Right cardiac atrium (tissue), 5 donors: ENCODE data around the gene TMEM179. TPM values are rescaled to one million over a fixed set of nuclear protein-coding genes. Genes with fewer than 3 reads are reported as not detected.

Experiments used
- ATAC-seq, 2 donors: fragments of 200-7000 bp; cut with Tn5 transposase; one replicate each; pipeline versions ENCODE4 v1.8.0 to v1.9.1; 2020; ENCODE audit warnings: moderate library complexity in 2 of 2, mild to moderate bottlenecking in 1 of 2
- DNase-seq, 3 donors: peaks; one replicate each; pipeline ENCODE4 v3.0.0-alpha.2; 2020
- H3K27ac ChIP-seq: one replicate; pipeline ENCODE4 v1.5.1; 2013; ENCODE audit warnings: mild to moderate bottlenecking, low read length, control low read depth, moderate library complexity
- H3K27me3 ChIP-seq: one replicate; pipeline ENCODE4 v1.6.1; 2013; ENCODE audit not compliant: control insufficient read depth, insufficient read depth
- H3K4me1 ChIP-seq: one replicate; pipeline ENCODE4 v1.6.1; 2013; ENCODE audit warnings: low read length; ENCODE audit not compliant: control insufficient read depth, insufficient read depth
- H3K4me3 ChIP-seq: one replicate; pipeline ENCODE4 v1.5.1; 2013; ENCODE audit warnings: low read length, control low read depth
- H3K9me3 ChIP-seq: one replicate; pipeline ENCODE4 v1.6.1; 2013; ENCODE audit warnings: low read length; ENCODE audit not compliant: control insufficient read depth
- WGBS: extraction: QIAGEN DNeasy Blood & Tissue Kit; methylation state at CpG from one replicate; pipeline ENCODE4 v1.1.7; 2013; 5-methylcytosine and 5-hydroxymethylcytosine counted together
- intact Hi-C, 4 donors: fragments of 100-400 bp; cut with DNase I; formaldehyde crosslinking; loops; one replicate each; pipeline versions ENCODE4 v1.11.0 to v1.14.0; 2022 to 2023
- polyA plus RNA-seq: library from polyadenylated mRNA; stranded (reverse); fragments of 200-250 nt; gene quantifications from one replicate; pipeline ENCODE4 v1.2.3, GENCODE V29; 2013
- total RNA-seq, 4 donors: library from RNA; stranded (reverse); fragmentation: NEBNext Ultra II Directional; extraction: Animal tissue kit (Norgen Biotek cat#: 25700); gene quantifications; one replicate each; pipeline ENCODE4 v1.2.1, GENCODE V29; 2021
- donor health status: healthy with polysubstance abuse.
- donor health status: DM: no; HTN: yes; CAD: no.
- donor health status: DM: no; HTN: no; CAD: no.
- donor health status: DM: no; HTN: yes; CAD: no; lungs with severe emphysema.
- donor health status: DM: yes; HTN: yes; CAD: no.

Gene TMEM179
- total and polyA plus RNA-seq, 5 donors = 0.57 to 2.2 (median 1.2) TPM

DNA sequence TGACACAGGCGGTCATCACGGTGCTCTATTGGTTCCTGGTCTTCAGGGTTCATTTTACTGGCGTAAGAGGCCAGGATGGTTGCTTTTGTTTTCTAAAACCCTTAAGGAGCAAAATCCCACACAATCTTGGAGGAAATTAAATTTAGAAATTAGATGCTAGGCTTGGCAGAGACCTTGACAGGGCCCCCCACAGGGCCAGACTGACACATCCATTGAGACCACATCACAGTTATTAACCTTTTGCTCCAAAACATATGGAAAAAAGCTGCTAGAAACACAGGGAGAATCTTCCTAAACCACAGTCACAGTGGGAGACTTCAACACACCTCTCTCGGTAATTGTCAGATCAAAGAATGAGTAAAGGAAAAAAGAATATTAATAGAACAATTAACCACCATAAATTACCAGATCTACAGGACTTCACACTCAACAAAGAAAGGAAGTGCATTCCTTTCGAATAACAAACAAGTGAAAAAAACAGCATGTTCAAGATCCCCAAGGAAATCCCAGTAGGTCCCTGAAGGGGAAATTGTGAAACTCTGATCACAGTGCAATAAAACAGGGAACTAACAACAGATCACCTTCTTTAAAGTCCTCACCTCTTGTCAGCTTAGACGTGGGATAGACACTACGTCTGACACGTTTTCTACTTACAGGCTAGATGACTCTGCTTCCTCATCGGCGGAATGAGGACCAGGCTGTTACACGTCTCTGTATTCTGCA, 40.2 kb upstream of the TMEM179 start:
- intact Hi-C loops = loop anchor here in 1 of 4 donors (10.0 kb wide), 1 partner anchor 510 kb away; the partner anchor contains the start of gene KIF26A
- Histone ChIP-seq H3K4me1 (no peaks in the 10 kb centered on the region), H3K27me3 (no peaks in the 10 kb centered on the region), H3K9me3 (no peaks in the 10 kb centered on the region), H3K4me3 (no peak overlapping the region), H3K27ac (no peak overlapping the region)
- DNase-seq = no peak
- no peak for ATAC-seq
- WGBS = 64% methylated on average over 11 of the region's 11 CpGs

DNA sequence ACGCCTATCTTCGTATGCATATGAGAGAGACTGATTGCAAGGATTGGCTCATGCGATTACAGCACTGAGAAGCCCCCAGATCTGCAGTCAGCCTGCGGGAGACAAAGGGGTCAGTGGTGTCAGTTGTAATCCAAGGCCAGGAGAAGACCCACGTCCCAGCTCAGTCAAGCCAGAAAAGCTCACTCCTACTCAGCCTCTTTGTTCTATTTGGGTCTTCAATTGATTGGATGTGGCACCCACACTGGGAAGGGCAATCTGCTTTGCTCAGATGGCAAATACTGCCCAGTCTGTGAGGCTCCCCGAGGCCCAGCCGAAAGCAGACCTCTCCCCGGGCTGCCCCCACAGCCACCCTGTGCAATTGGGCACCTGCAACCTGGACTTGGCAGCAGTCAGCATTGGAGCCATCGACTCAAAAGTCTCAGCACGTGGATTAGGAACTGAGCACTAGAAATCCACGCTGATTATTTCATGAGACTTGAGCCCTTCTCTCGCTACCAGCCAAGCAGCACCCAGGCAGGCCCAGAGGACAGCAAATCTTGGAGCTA, 39.6 kb upstream of the TMEM179 start:
- intact Hi-C loops = loop anchor here in 1 of 4 donors (10.0 kb wide), 1 partner anchor 509 kb away; the partner anchor contains the start of gene KIF26A
- no peak overlapping the region for H3K27ac ChIP-seq
- DNase-seq (no peak), ATAC-seq (no peak)
- no peaks in the 10 kb centered on the region for H3K4me1 ChIP-seq
- H3K4me3 ChIP-seq = no peak overlapping the region
- no peaks in the 10 kb centered on the region for H3K27me3 ChIP-seq
- H3K9me3 ChIP-seq = no peaks in the 10 kb centered on the region
- WGBS = 80% methylated on average over 12 of the region's 12 CpGs

DNA sequence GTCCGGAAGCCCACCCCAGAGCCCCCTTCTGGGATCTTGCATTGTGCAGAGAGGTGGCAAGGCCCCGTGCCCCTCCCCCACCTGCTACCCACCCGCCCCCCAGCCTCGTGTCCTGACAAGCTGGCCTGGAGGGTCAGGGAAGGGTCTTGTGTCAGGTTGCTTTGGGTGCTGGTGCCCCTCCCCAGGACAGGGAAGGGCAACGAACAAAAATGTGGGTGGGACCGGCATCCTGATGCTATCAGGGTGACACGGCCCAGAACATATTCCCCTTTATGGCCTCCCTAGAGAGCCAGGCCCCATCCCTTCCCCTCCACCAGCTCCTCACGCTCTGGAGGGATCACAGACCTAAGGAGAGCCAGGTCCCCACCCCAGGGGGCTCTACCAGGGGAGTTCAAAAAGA, 38.7 kb upstream of the TMEM179 start:
- Histone ChIP-seq H3K27ac (no peak overlapping the region), H3K27me3 (no peaks in the 10 kb centered on the region), H3K4me3 (no peak overlapping the region), H3K9me3 (no peaks in the 10 kb centered on the region), H3K4me1 (no peaks in the 10 kb centered on the region)
- intact Hi-C loops = loop anchor here in 1 of 4 donors (10.0 kb wide), 1 partner anchor 509 kb away; the partner anchor contains the start of gene KIF26A
- 62% methylated on average over 8 of the region's 8 CpGs for WGBS
- ATAC-seq (no peak), DNase-seq (no peak)

DNA sequence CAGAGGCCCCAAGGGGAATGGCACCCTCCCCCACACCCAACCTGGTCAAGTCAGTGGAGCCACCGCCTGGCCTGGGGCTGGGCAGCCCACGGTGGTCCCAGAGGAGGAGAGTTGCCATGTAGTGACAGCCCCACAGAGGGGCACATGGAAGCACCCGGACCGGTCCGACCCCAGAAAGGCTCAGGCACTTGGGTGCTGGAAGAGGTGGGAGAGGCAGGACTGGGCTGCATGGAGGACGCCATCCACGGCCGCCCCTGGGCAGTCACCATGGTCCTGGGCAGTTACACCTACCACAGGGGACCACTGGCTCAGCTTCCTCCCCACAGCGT, 37.9 kb upstream of the TMEM179 start:
- 91% methylated on average over 9 of the region's 9 CpGs for WGBS
- Histone ChIP-seq H3K27ac (no peak overlapping the region), H3K27me3 (no peaks in the 10 kb centered on the region), H3K9me3 (no peaks in the 10 kb centered on the region), H3K4me1 (no peaks in the 10 kb centered on the region), H3K4me3 (no peak overlapping the region)
- no peak for ATAC-seq
- intact Hi-C loops = loop anchor here in 1 of 4 donors (10.0 kb wide), 1 partner anchor 508 kb away; the partner anchor contains the start of gene KIF26A
- no peak for DNase-seq

DNA sequence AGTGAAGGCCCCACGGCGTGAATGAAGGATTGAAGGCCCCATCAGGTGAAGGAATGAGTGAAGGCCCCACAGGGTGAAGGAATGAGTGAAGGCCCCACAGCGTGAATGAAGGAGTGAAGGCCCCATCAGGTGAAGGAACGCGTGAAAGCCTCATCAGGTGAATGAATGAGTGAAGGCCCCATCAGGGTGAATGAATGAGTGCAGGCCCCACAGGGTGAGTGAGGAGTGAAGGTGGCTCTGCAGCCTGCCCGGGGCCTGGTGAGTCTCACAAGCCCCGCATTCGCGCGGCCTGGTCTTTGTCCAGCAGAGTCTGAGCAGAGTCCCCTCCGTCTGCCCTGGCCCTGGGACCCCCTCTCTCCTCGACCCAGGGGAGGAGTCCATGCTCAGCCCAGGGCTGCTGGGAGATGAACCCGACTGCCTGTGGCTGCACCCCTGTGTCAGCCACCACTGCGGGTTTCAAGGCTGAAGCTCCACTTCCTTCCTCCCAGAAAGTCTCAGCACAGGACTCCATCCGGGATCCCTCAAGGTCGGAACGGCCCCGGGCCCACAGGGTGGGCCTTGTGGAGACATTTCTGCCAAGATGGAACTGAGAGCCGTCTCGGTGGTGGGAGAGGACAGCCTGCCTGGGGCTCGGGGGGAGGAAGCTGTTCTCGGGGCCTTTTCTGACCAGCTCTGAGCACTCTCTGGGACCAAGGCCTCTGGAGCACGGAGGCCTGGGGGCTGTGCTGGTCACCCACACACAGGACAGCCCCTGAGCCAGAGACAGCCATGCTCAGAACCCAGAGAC, 37.4 kb upstream of the TMEM179 start:
- Histone ChIP-seq H3K9me3 (no peaks in the 10 kb centered on the region), H3K27ac (no peak overlapping the region), H3K27me3 (no peaks in the 10 kb centered on the region), H3K4me3 (no peak overlapping the region), H3K4me1 (no peaks in the 10 kb centered on the region)
- no peak for ATAC-seq
- intact Hi-C loops = loop anchor here in 2 of 4 donors (2.0 to 10.0 kb wide), 2 partner anchors 505 to 507 kb away; partner anchors contain the start of gene KIF26A (in 1 of the 2)
- no peak for DNase-seq
- WGBS = 72% methylated on average over 23 of the region's 23 CpGs

DNA sequence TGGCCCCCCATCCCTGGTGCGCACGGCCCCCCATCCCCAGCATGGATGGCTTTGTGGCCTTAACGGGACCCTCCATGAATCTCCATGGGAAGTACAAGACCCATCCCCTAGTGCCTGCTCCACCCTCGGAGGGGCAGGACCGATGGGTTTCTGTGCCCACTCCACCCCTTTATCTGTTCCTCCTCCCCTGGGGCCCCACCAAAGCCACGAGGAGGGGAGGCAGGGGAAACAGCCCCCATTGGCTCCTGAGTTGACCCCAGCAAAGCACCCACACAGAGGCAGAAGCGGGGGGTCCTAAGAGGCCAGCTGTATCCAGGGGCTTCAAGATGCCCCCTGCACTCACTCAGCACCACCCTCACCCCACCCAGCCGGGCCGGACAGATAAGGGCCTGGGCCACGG, 36.1 kb upstream of the TMEM179 start:
- Histone ChIP-seq H3K4me1 (no peaks in the 10 kb centered on the region), H3K4me3 (no peak overlapping the region), H3K27me3 (no peaks in the 10 kb centered on the region), H3K27ac (no peak overlapping the region), H3K9me3 (no peaks in the 10 kb centered on the region)
- intact Hi-C loops = loop anchor here in 2 of 4 donors (2.0 to 10.0 kb wide), 2 partner anchors 504 to 506 kb away; partner anchors contain the start of gene KIF26A (in 1 of the 2)
- DNase-seq = no peak
- ATAC-seq = peak; percentile 3 to 5
- WGBS = 78% methylated on average over 10 of the region's 10 CpGs

DNA sequence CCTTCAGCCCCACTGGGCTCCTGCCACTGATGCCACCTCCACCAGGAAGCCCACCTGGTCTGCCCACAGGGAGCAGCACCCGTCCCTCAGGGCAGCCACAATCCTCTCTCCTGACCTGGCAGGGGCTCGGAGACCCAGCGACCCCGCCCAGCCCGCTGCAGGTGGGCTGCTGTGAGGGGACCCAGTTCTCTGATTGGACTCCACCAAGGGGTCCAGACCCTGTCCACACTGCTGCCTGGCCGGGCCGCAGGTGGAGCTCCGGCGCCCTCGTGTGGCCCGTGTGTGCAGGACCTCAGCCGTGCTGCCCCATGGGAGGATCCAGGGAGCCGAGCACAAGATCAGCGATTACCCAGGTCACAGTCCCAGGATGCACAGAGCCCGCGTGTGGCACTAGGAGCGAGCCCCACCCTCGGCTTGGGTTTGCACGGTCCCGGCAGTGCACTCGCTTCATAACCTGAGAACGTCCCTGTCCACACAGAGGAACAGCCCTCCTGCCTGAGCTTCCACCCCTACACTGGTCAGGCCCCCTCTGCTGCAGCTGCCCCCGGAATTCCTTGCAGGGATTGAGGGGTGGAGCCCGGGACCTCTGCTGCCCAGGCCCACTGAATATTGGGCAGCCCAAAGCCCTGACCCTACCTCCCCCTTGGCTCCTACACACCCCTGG, 35.4 kb upstream of the TMEM179 start:
- Histone ChIP-seq H3K4me1 (no peaks in the 10 kb centered on the region), H3K4me3 (no peak overlapping the region), H3K9me3 (no peaks in the 10 kb centered on the region), H3K27ac (no peak overlapping the region), H3K27me3 (no peaks in the 10 kb centered on the region)
- DNase-seq = peak in 2 of 3 donors; percentile 84 to 85
- peak; percentile 88 for ATAC-seq
- WGBS = 7% methylated on average over 24 of the region's 24 CpGs
- intact Hi-C loops = loop anchor here (2.0 to 10.0 kb wide), 4 partner anchors 503 to 555 kb away; partner anchors contain the start of genes KIF26A (in 3 of the 4) and ASPG (in 1 of the 4)

DNA sequence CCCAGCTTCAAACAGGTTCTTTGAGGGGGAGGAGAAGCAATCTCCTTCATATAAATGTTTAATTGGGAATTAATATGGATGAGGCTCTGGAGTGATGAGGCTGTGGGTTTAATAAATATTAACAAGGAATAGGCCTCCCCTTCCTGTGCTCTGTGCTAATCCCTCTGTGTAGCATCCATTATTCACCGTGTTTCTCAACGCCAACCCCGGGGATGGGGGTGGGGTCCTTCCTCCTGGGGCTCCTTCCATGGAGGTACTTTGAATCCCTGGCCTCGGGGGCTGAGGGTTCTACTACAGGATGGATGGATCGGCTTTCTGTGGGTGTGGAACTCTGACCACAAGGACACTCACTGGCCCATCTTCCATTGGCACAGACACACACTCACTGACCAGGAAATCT, 34.9 kb upstream of the TMEM179 start:
- intact Hi-C loops = loop anchor here in 2 of 4 donors (5.0 to 10.0 kb wide), 3 partner anchors 502 to 555 kb away; partner anchors contain the start of genes KIF26A (in 2 of the 2) and ASPG (in 1 of the 2)
- Histone ChIP-seq H3K9me3 (no peaks in the 10 kb centered on the region), H3K4me1 (no peaks in the 10 kb centered on the region), H3K27me3 (no peaks in the 10 kb centered on the region), H3K4me3 (no peak overlapping the region), H3K27ac (no peak overlapping the region)
- DNase-seq = no peak
- ATAC-seq = no peak
- WGBS = 57% methylated on average over 5 of the region's 5 CpGs

DNA sequence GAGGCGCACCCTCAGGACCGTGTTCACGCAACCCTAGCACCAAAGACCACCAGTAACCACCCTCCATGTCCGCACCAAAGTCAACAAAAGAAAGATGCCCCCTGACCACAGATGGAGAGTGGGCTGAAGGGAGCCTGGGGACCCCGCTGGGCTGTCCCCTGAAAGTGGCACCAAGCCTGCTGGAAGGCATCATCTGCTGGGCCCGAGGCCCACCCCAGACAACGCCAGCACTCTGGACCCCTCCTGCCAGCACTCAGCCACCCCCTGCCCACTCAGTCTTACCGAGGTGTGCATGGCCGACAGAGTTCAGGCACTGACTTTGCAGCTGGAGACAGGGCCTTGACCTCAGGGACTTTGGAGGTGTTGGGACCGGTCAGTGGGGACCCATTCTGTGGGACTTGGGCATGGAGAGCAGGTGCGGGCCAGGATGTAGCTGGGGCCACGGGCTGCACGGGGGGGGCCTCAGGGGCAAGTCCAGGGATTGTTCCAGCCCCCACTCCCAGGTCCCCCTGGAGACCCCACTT, 34.4 kb upstream of the TMEM179 start:
- no peaks in the 10 kb centered on the region for H3K4me1 ChIP-seq
- H3K27me3 ChIP-seq = no peaks in the 10 kb centered on the region
- H3K27ac ChIP-seq = no peak overlapping the region
- WGBS = 79% methylated on average over 13 of the region's 13 CpGs
- ATAC-seq (no peak), DNase-seq (no peak)
- intact Hi-C loops = loop anchor here in 2 of 4 donors (5.0 to 10.0 kb wide), 3 partner anchors 502 to 554 kb away; partner anchors contain the start of genes KIF26A (in 2 of the 2) and ASPG (in 1 of the 2)
- H3K4me3 ChIP-seq = no peak overlapping the region
- H3K9me3 ChIP-seq = no peaks in the 10 kb centered on the region

DNA sequence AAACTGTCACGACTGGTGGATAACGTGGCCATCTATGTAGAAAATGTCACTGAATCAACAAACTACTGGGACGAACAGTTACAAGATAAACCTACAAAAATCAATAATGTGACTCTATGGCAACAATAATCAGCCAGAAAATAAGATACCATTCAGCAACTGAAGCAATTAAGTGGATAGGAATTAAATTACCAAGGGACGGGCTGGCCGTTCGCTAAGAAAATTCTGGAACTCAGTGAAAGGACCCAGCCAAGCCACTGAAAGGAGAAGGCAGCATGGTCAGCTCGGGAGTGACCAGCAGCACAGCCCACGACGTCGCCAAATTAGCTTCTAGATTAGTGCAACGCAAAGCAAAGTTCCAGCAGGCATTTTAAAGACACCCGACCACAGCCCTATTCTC, 33.6 kb upstream of the TMEM179 start:
- ATAC-seq (no peak), DNase-seq (no peak)
- no peaks in the 10 kb centered on the region for H3K4me1 ChIP-seq
- H3K9me3 ChIP-seq = no peaks in the 10 kb centered on the region
- 21% methylated on average over 12 of the region's 12 CpGs for WGBS
- no peak overlapping the region for H3K4me3 ChIP-seq
- no peaks in the 10 kb centered on the region for H3K27me3 ChIP-seq
- H3K27ac ChIP-seq = no peak overlapping the region
- intact Hi-C loops = loop anchor here in 2 of 4 donors (5.0 to 10.0 kb wide), 3 partner anchors 501 to 553 kb away; partner anchors contain the start of genes KIF26A (in 2 of the 2) and ASPG (in 1 of the 2)
